Adrenal gland (tissue), 5 donors: ENCODE measurements around the gene STK32C.

Experiments
- POLR2A ChIP-seq, 2 donors: fragments of 450-650 bp; IDR thresholded peaks; one replicate each; pipeline ENCODE4 v1.6.1; 2017; ENCODE audit warnings: antibody characterized with exemption in 2 of 2, mild to moderate bottlenecking in 2 of 2, moderate library complexity in 1 of 2
- TF ChIP-seq, protein P1 (sequence below), 6 experiments: fragments of 450-650 bp in 4 of 6; fragments of 200-600 bp in 2 of 6; sonication (generic) in 1 of 6; IDR thresholded peaks; 1 replicate in 5 of 6; 2 replicates in 1 of 6; pipeline versions ENCODE4 v1.5.1 to v1.8.0; 2016 to 2021; ENCODE audit warnings: antibody characterized with exemption in 6 of 6, mild to moderate bottlenecking in 2 of 6, moderate library complexity in 1 of 6
- donor health status: DM: no; HTN: no; CAD: no.

GRCh38 chr10:132320654-132321469, 13.1 kb upstream of the STK32C start:
- TF ChIP-seq, protein P1, sequence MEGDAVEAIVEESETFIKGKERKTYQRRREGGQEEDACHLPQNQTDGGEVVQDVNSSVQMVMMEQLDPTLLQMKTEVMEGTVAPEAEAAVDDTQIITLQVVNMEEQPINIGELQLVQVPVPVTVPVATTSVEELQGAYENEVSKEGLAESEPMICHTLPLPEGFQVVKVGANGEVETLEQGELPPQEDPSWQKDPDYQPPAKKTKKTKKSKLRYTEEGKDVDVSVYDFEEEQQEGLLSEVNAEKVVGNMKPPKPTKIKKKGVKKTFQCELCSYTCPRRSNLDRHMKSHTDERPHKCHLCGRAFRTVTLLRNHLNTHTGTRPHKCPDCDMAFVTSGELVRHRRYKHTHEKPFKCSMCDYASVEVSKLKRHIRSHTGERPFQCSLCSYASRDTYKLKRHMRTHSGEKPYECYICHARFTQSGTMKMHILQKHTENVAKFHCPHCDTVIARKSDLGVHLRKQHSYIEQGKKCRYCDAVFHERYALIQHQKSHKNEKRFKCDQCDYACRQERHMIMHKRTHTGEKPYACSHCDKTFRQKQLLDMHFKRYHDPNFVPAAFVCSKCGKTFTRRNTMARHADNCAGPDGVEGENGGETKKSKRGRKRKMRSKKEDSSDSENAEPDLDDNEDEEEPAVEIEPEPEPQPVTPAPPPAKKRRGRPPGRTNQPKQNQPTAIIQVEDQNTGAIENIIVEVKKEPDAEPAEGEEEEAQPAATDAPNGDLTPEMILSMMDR (IDR thresholded peaks at IDR 0.05), result no peak
- TF ChIP-seq POLR2A (IDR thresholded peaks at IDR 0.05), result no peak
